WTC11 (cell line): ENCODE data around the gene ANKS3. TPM values are rescaled to one million over a fixed set of nuclear protein-coding genes. Genes with fewer than 3 reads are reported as not detected.

Experiments used
- ATAC-seq: fragments of 200-7000 bp; cut with Tn5 transposase; 2 replicates; pipeline ENCODE4 v1.10.0; 2021; ENCODE audit warnings: mild to moderate bottlenecking, moderate library complexity
- CTCF ChIA-PET: fragments of 300-600 bp; sonication (Branson Sonifier 250); formaldehyde crosslinking; loops from one replicate; lab custom pipeline; 2021; ENCODE audit warnings: antibody characterized with exemption; lab: Charles Lee
- POLR2A ChIA-PET: fragments of 350-600 bp; sonication (Branson Sonifier 250); formaldehyde crosslinking; loops from one replicate; lab custom pipeline; 2021; ENCODE audit warnings: antibody characterized with exemption; lab: Charles Lee
- DNase-seq: peaks from one replicate; pipeline ENCODE4 v3.0.0; 2021; ENCODE audit warnings: low spot score
- H3K27ac Mint-ChIP-seq: 2 replicates; pipeline ENCODE4 v1.8.0; 2021; ENCODE audit warnings: mixed read lengths
- H3K27me3 Mint-ChIP-seq: 2 replicates; pipeline ENCODE4 v1.8.0; 2021; ENCODE audit warnings: low read depth, mild to moderate bottlenecking, moderate library complexity, mixed read lengths
- H3K36me3 Mint-ChIP-seq: 2 replicates; pipeline ENCODE4 v1.8.0; 2021; ENCODE audit warnings: mixed read lengths
- H3K4me1 Mint-ChIP-seq: 2 replicates; pipeline ENCODE4 v1.8.0; 2022; ENCODE audit warnings: mixed read lengths
- H3K4me3 Mint-ChIP-seq: 2 replicates; pipeline ENCODE4 v1.8.0; 2021; ENCODE audit warnings: mild to moderate bottlenecking, moderate library complexity, mixed read lengths
- H3K9me3 Mint-ChIP-seq: 2 replicates; pipeline ENCODE4 v1.8.0; 2021; ENCODE audit warnings: mixed read lengths
- ATF2 ChIP-seq: sonication (generic); formaldehyde crosslinking; IDR thresholded peaks from 2 replicates; pipeline ENCODE4 v1.8.1; 2022; ENCODE audit warnings: low read depth, missing genetic modification reagents, borderline replicate concordance
- ESRRA ChIP-seq: sonication (generic); formaldehyde crosslinking; IDR thresholded peaks from 2 replicates; pipeline ENCODE4 v1.8.1; 2022; ENCODE audit warnings: mild to moderate bottlenecking, missing genetic modification reagents, borderline replicate concordance
- GTF2I ChIP-seq: fragments of 250-450 bp; sonication (Bioruptor Pico); conservative IDR thresholded peaks from 2 replicates; pipeline ENCODE4 v1.4.0; 2021; ENCODE audit warnings: mild to moderate bottlenecking
- HMGXB4 ChIP-seq: sonication (generic); formaldehyde crosslinking; IDR thresholded peaks from 2 replicates; pipeline ENCODE4 v1.8.1; 2023; ENCODE audit warnings: mild to moderate bottlenecking, moderate library complexity, missing genetic modification reagents
- NFATC4 ChIP-seq: fragments of 250-450 bp; sonication (Bioruptor Pico); IDR thresholded peaks from 2 replicates; pipeline ENCODE4 v1.9.0; 2021; ENCODE audit warnings: mild to moderate bottlenecking
- NR2C2 ChIP-seq: sonication (generic); formaldehyde crosslinking; IDR thresholded peaks from 2 replicates; pipeline ENCODE4 v1.8.0; 2022; ENCODE audit warnings: mild to moderate bottlenecking, missing genetic modification reagents
- PRRX2 ChIP-seq: fragments of 250-450 bp; sonication (Bioruptor Pico); IDR thresholded peaks from 2 replicates; pipeline ENCODE4 v1.8.0; 2021; ENCODE audit warnings: mild to moderate bottlenecking
- SMAD3 ChIP-seq: sonication (generic); formaldehyde crosslinking; IDR thresholded peaks from 2 replicates; pipeline ENCODE4 v1.8.0; 2022; ENCODE audit warnings: missing genetic modification reagents, mild to moderate bottlenecking, borderline replicate concordance
- STAT6 ChIP-seq: sonication (generic); formaldehyde crosslinking; conservative IDR thresholded peaks from 2 replicates; pipeline ENCODE4 v1.8.1; 2023; ENCODE audit warnings: mild to moderate bottlenecking, low read depth, missing genetic modification reagents, moderate library complexity
- TEAD1 ChIP-seq: sonication (generic); formaldehyde crosslinking; IDR thresholded peaks from 2 replicates; pipeline ENCODE4 v1.8.0; 2022; ENCODE audit warnings: mild to moderate bottlenecking, missing genetic modification reagents
- TP53 ChIP-seq: sonication (generic); formaldehyde crosslinking; IDR thresholded peaks from 2 replicates; pipeline ENCODE4 v1.8.1; 2023; ENCODE audit warnings: mild to moderate bottlenecking, missing genetic modification reagents
- USF1 ChIP-seq: sonication (generic); formaldehyde crosslinking; IDR thresholded peaks from 2 replicates; pipeline ENCODE4 v1.8.0; 2022; ENCODE audit warnings: mild to moderate bottlenecking, missing genetic modification reagents
- ZNF317 ChIP-seq: sonication (generic); formaldehyde crosslinking; IDR thresholded peaks from 2 replicates; pipeline ENCODE4 v1.8.1; 2023; ENCODE audit warnings: low read depth, mild to moderate bottlenecking, moderate library complexity, missing genetic modification reagents, borderline replicate concordance
- ZNF532 ChIP-seq: fragments of 250-450 bp; sonication (Bioruptor Pico); IDR thresholded peaks from 2 replicates; pipeline ENCODE4 v1.9.0; 2021; ENCODE audit warnings: mild to moderate bottlenecking, borderline replicate concordance
- total RNA-seq: library from RNA; stranded (reverse); gene quantifications from 3 replicates; pipeline ENCODE4 v1.2.3, GENCODE V29; 2021

Gene ANKS3
- total RNA-seq, 1 experiment from 2014 or later, result 35.6 TPM

- TF ChIP-seq ZNF532 (CRISPR knock-in tag) (no peak), GTF2I (CRISPR knock-in tag) (no peak), NFATC4 (no peak), USF1 (no peak), SMAD3 (CRISPR knock-in tag) (no peak)
These were observed 33.6 kb downstream of the ANKS3 start (continued) for GRCh38 chr16:4700380-4700996.

- ChIA-PET POLR2A (no interaction called here), CTCF (interaction anchor here (1.1 to 1.7 kb wide), 2 partner anchors 36 to 257 kb away, joined by 3 to 4 read pairs; partner anchors contain the start of genes ANKS3 and DNAAF8)
- H3K9me3 Mint-ChIP-seq, result no peaks in the 10 kb centered on the region
- ATAC-seq (no peak), DNase-seq (no peak)
- no peaks in the 10 kb centered on the region for H3K4me1 Mint-ChIP-seq
- H3K27me3 Mint-ChIP-seq, result no peaks in the 10 kb centered on the region
- H3K4me3 Mint-ChIP-seq, result no peak overlapping the region
- H3K27ac Mint-ChIP-seq, result no peak overlapping the region
- H3K36me3 Mint-ChIP-seq, result peaks cover 15% of the 10 kb centered on the region
- no peak for TF ChIP-seq TEAD1 (CRISPR knock-in tag)
- no peak for TF ChIP-seq NR2C2
- TF ChIP-seq ZNF317 (CRISPR knock-in tag), result no peak
- TF ChIP-seq HMGXB4 (CRISPR knock-in tag), result no peak
- no peak for TF ChIP-seq STAT6 (CRISPR knock-in tag)
- no peak for TF ChIP-seq ESRRA
- TF ChIP-seq TP53 (CRISPR knock-in tag), result no peak
- no peak for TF ChIP-seq ATF2 (CRISPR knock-in tag)
- TF ChIP-seq PRRX2 (CRISPR knock-in tag), result no peak
- TF ChIP-seq, all 79 proteins: peak for 0
These were observed 35.0 kb downstream of the ANKS3 start for GRCh38 chr16:4699046-4699556.
